IMR-90 (cell line): ENCODE results near the gene PCGF3. TPM values are rescaled to one million over a fixed set of nuclear protein-coding genes. Genes with fewer than 3 reads are reported as not detected.
A peak's percentile ranks its signal among the peaks of the same experiment; 100 is the strongest.

Source experiments
- ATAC-seq: fragments of 200-7000 bp; cut with Tn5 transposase; 2 replicates; pipeline ENCODE4 v1.9.1; 2020; ENCODE audit warnings: low read depth, mild to moderate bottlenecking, moderate library complexity
- BruUV-seq: library from RNA; stranded (reverse); fragments of 400-500 nt; replicated peaks from 2 replicates; lab custom pipeline; 2021; lab: Mats Ljungman, UMichigan
- CTCF ChIA-PET: fragments of 300-600 bp; formaldehyde crosslinking; extraction: SDS; loops from one replicate; lab custom pipeline; 2021; ENCODE audit warnings: antibody characterized with exemption; lab: Yijun Ruan, JAX
- POLR2A ChIA-PET: fragments of 300-600 bp; sonication (Branson Sonifier 250); formaldehyde crosslinking; loops from one replicate; lab custom pipeline; 2022; ENCODE audit warnings: antibody characterized with exemption; ENCODE audit not compliant: unreplicated experiment; lab: Charles Lee
- DNase-seq: peaks from one replicate; pipeline ENCODE4 v3.0.0; 2013
- H2AFZ ChIP-seq: replicated peaks from 2 replicates; pipeline ENCODE3; 2013; ENCODE audit warnings: low read length, mild to moderate bottlenecking; ENCODE audit not compliant: poor library complexity
- H2AK5ac ChIP-seq: 2 replicates; pipeline ENCODE4 v1.6.1; 2013; ENCODE audit warnings: low read depth, low read length, inconsistent platforms
- H2AK9ac ChIP-seq: replicated peaks from 2 replicates; pipeline ENCODE3; 2013; ENCODE audit warnings: mild to moderate bottlenecking, low read depth, low read length, moderate library complexity; ENCODE audit not compliant: poor library complexity
- H2BK120ac ChIP-seq: 2 replicates; pipeline ENCODE4 v1.6.1; 2013; ENCODE audit warnings: low read depth, low read length, inconsistent platforms
- H2BK15ac ChIP-seq: 3 replicates; pipeline ENCODE4 v1.6.1; 2013; ENCODE audit warnings: low read depth, low read length, inconsistent platforms
- H2BK20ac ChIP-seq: 2 replicates; pipeline ENCODE4 v1.6.1; 2013; ENCODE audit warnings: low read depth, mild to moderate bottlenecking, inconsistent platforms, low read length, moderate library complexity
- H2BK5ac ChIP-seq: 2 replicates; pipeline ENCODE4 v1.6.1; 2013; ENCODE audit warnings: mild to moderate bottlenecking, low read depth, low read length, inconsistent platforms; ENCODE audit not compliant: poor library complexity, severe bottlenecking
- H3K14ac ChIP-seq: replicated peaks from 2 replicates; pipeline ENCODE4 v1.6.1; 2013; ENCODE audit warnings: low read depth, low read length, inconsistent platforms
- H3K18ac ChIP-seq: 2 replicates; pipeline ENCODE4 v1.6.1; 2013; ENCODE audit warnings: low read depth, low read length, control low read depth
- H3K23ac ChIP-seq: 2 replicates; pipeline ENCODE4 v1.6.1; 2013; ENCODE audit warnings: low read depth, low read length, inconsistent platforms
- H3K27ac ChIP-seq: 2 replicates; pipeline ENCODE4 v1.5.1; 2013; ENCODE audit warnings: mild to moderate bottlenecking, control low read depth, low read length; ENCODE audit not compliant: insufficient read depth
- H3K27me3 ChIP-seq: 2 replicates; pipeline ENCODE4 v1.6.1; 2013; ENCODE audit warnings: low read length; ENCODE audit not compliant: control insufficient read depth, insufficient read depth
- H3K36me3 ChIP-seq: 2 replicates; pipeline ENCODE4 v1.6.1; 2013; ENCODE audit warnings: low read length, mixed read lengths; ENCODE audit not compliant: control insufficient read depth, insufficient read depth
- H3K4ac ChIP-seq: 2 replicates; pipeline ENCODE4 v1.6.1; 2013; ENCODE audit warnings: low read depth, low read length, inconsistent platforms
- H3K4me1 ChIP-seq: 2 replicates; pipeline ENCODE4 v1.6.1; 2013; ENCODE audit warnings: low read length, mixed read lengths; ENCODE audit not compliant: control insufficient read depth, insufficient read depth
- H3K4me2 ChIP-seq: 2 replicates; pipeline ENCODE4 v1.6.1; 2013; ENCODE audit warnings: low read depth, mild to moderate bottlenecking, control low read depth, low read length, moderate library complexity
- H3K4me3 ChIP-seq: 2 replicates; pipeline ENCODE4 v1.5.1; 2013; ENCODE audit warnings: low read depth, mild to moderate bottlenecking, control low read depth, low read length, moderate library complexity; ENCODE audit not compliant: insufficient read depth
- H3K56ac ChIP-seq: 2 replicates; pipeline ENCODE4 v1.6.1; 2013; ENCODE audit warnings: low read length, inconsistent platforms; ENCODE audit not compliant: insufficient read depth; ENCODE audit errors: extremely low read depth
- H3K79me1 ChIP-seq, 2 experiments: 2 replicates each; pipeline ENCODE4 v1.6.1; 2013; ENCODE audit warnings: low read length in 2 of 2, inconsistent platforms in 1 of 2, low read depth in 1 of 2
- H3K9ac ChIP-seq: 2 replicates; pipeline ENCODE4 v1.6.1; 2013; ENCODE audit warnings: low read depth, low read length, control low read depth
- H3K9me1 ChIP-seq: 2 replicates; pipeline ENCODE4 v1.6.1; 2013; ENCODE audit warnings: low read length, inconsistent platforms; ENCODE audit not compliant: insufficient read depth
- H3K9me3 ChIP-seq: 2 replicates; pipeline ENCODE4 v1.6.1; 2013; ENCODE audit warnings: low read length; ENCODE audit not compliant: control insufficient read depth, insufficient read depth
- H4K20me1 ChIP-seq: 2 replicates; pipeline ENCODE4 v1.6.1; 2013; ENCODE audit warnings: low read length, inconsistent platforms; ENCODE audit not compliant: insufficient read depth
- H4K5ac ChIP-seq: 2 replicates; pipeline ENCODE4 v1.6.1; 2013; ENCODE audit warnings: mild to moderate bottlenecking, low read depth, low read length, control low read depth
- H4K8ac ChIP-seq, 2 experiments: 2 replicates each; pipeline ENCODE4 v1.6.1; 2013; ENCODE audit warnings: low read depth in 2 of 2, low read length in 2 of 2, control low read depth in 1 of 2, inconsistent platforms in 1 of 2
- H4K91ac ChIP-seq: 2 replicates; pipeline ENCODE4 v1.6.1; 2013; ENCODE audit warnings: low read depth, low read length, inconsistent platforms; ENCODE audit not compliant: insufficient read depth
- CEBPB ChIP-seq: IDR thresholded peaks from 2 replicates; pipeline ENCODE4 v1.6.1; 2012; ENCODE audit warnings: low read depth, low read length, improper control_type of control experiment
- CTCF ChIP-seq: conservative IDR thresholded peaks from 2 replicates; pipeline ENCODE4 v1.5.1; 2012; ENCODE audit warnings: mild to moderate bottlenecking, low read depth, low read length, improper control_type of control experiment
- MAZ ChIP-seq: IDR thresholded peaks from 2 replicates; pipeline ENCODE4 v1.6.1; 2012; ENCODE audit warnings: low read depth, mild to moderate bottlenecking, low read length, improper control_type of control experiment, moderate library complexity, borderline replicate concordance
- POLR2A ChIP-seq: IDR thresholded peaks from 2 replicates; pipeline ENCODE4 v1.6.1; 2012; ENCODE audit warnings: mild to moderate bottlenecking, low read depth, low read length
- RAD21 ChIP-seq: IDR thresholded peaks from 2 replicates; pipeline ENCODE4 v1.6.1; 2012; ENCODE audit warnings: low read length, improper control_type of control experiment
- RFX5 ChIP-seq: IDR thresholded peaks from 2 replicates; pipeline ENCODE4 v1.8.0; 2012; ENCODE audit warnings: low read depth, mild to moderate bottlenecking, low read length, moderate library complexity
- SMC3 ChIP-seq: fragments of 150-350 bp; IDR thresholded peaks from 2 replicates; pipeline ENCODE4 v1.6.1; 2016; ENCODE audit warnings: low read depth, mild to moderate bottlenecking, antibody characterized with exemption, low read length, moderate library complexity
- WGBS, 2 experiments: methylation state at CpG; one replicate each; pipeline versions ENCODE4 v1.1.5 to v1.1.7; 2013; ENCODE audit warnings: missing lambda C conversion rate in 2 of 2; ENCODE audit not compliant: insufficient read length in 1 of 2; ENCODE audit errors: extremely low coverage in 2 of 2; 5-methylcytosine and 5-hydroxymethylcytosine counted together
- dilution Hi-C: fragments of 300-500 bp; cut with HindIII; formaldehyde crosslinking; loops from one replicate; pipeline ENCODE4 v1.14.3; 2018; ENCODE audit warnings: low sequenced_read_pairs; ENCODE audit not compliant: unreplicated experiment
- in situ Hi-C: fragments of 300-500 bp; cut with MboI; formaldehyde crosslinking; loops from 3 replicates; pipeline ENCODE4 v1.14.3; 2019; ENCODE audit warnings: low sequenced_read_pairs, inconsistent platforms, mixed read lengths
- intact Hi-C: fragments of 100-400 bp; cut with micrococcal nuclease; formaldehyde crosslinking; loops from 2 replicates; pipeline ENCODE4 v1.10.0; 2022
- polyA plus RNA-seq, 3 experiments: library from polyadenylated mRNA; depleted of rRNA; stranded (reverse); fragments of >200 nt; gene quantifications; 2 replicates each; pipeline ENCODE4 v1.2.3, GENCODE V29; 2012; ENCODE audit warnings: low replicate concordance in 1 of 3
- total RNA-seq: library from RNA; depleted of rRNA; stranded (reverse); fragments of >200 nt; gene quantifications from 2 replicates; pipeline ENCODE4 v1.2.3, GENCODE V29; 2012

PCGF3 gene
- total and polyA plus RNA-seq, 2 of the 4 experiments (the other 2 are of a cell fraction), result 40.0 to 55.3 TPM

DNA sequence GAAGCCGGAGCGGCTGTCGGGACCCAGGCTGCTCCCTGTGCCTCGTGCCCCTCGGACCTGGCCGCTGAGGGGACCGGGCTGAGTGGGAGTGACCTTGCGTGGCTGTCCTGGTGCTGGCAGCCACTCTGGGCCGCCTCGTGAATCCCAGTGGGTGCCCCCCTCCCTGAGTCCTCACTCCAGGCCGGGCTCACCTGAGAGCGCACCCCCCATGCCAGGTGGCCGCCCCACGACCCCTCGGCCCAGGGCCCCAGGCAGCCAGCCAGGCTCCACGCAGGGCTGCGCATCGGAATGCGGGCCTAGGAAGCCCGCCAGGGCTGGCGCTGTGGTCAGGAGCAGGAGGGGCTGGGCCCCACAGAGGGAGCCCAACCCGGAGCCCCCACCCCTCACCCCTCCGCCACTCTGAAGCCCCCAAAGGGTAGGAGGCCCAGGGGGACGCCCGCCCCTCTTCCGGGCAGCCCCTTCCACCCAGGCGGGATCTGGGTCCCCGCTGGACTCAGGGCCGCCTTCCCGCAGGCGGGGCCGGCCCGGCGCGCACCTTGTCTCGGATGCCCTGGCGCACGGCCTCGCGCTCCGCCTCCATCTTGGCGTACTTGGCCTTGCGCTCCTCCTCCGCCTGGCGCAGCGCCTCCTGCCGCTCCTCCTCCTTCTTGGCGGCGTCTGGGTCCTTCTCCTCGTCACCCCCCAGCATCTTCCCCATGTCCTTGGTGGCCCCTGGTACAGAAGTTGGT is 86.4 kb downstream of the PCGF3 start:
- Histone ChIP-seq H3K9me1 (no peaks in the 10 kb centered on the region), H3K9me3 (no peaks in the 10 kb centered on the region), H3K36me3 (no peaks in the 10 kb centered on the region), H3K4me2 (no peak overlapping the region; the same call in 1 of the 2 replicates), H4K20me1 (no peaks in the 10 kb centered on the region), H3K27me3 (peaks cover 77% of the 10 kb centered on the region), H3K4me3 (no peak overlapping the region), H3K79me1 (no peaks in the 10 kb centered on the region), H3K27ac (no peak overlapping the region), H2AK5ac (no peak overlapping the region), H2BK120ac (no peak overlapping the region), H2AFZ (peak overlapping the region; percentile 56), H3K56ac (no peak overlapping the region), H2BK20ac (no peak overlapping the region), H3K14ac (no peak overlapping the region), H3K9ac (no peak overlapping the region), H4K91ac (no peak overlapping the region), H2BK5ac (no peak overlapping the region), H2BK15ac (no peak overlapping the region), H3K23ac (no peak overlapping the region), H4K8ac (no peak overlapping the region), H3K4ac (no peak overlapping the region), H2AK9ac (no peak overlapping the region), H3K4me1 (no peaks in the 10 kb centered on the region), H4K5ac (no peak overlapping the region), H3K18ac (no peak overlapping the region)
- intact Hi-C loops (no loop called here), dilution Hi-C loops (no loop called here), in situ Hi-C loops (no loop called here)
- ChIA-PET POLR2A (no interaction called here), CTCF (no interaction called here)
- no peak for TF ChIP-seq RFX5
- TF ChIP-seq SMC3, result no peak
- no peak for TF ChIP-seq MAZ
- TF ChIP-seq CTCF, result 0 out of 2 replicates have a peak, but pooled peaks have one; percentile 5
- TF ChIP-seq RAD21, result no peak
- no peak for TF ChIP-seq CEBPB
- TF ChIP-seq POLR2A, result no peak
- WGBS, 2 experiments, result 34% methylated on average over 19 of the region's 50 CpGs; no CpG with 5 or more reads in 1 of the 2 experiments
- no TSS peak for BruUV-seq
- ATAC-seq (peak; percentile 33), DNase-seq (no peak)
